ENCODE data around the gene RAB3IL1.

- no peak for TF ChIP-seq ZNF777 (tag by site-specific recombination; IDR thresholded peaks at IDR 0.05; ENCODE audit: borderline replicate concordance)
- no peak for TF ChIP-seq ZNF658 (tag by site-specific recombination; IDR thresholded peaks at IDR 0.05)
- TF ChIP-seq KLF16 (tag by site-specific recombination; IDR thresholded peaks at IDR 0.05), result no peak
- no peak for TF ChIP-seq CTCF (tag by site-specific recombination; IDR thresholded peaks at IDR 0.05)
- no peak for TF ChIP-seq ZBTB7A (tag by site-specific recombination; IDR thresholded peaks at IDR 0.05; ENCODE audit: low read depth)
- TF ChIP-seq PRDM10 (tag by site-specific recombination; IDR thresholded peaks at IDR 0.05), result no peak
- TF ChIP-seq ZSCAN16 (tag by site-specific recombination; IDR thresholded peaks at IDR 0.05), result no peak
Measured at GRCh38 chr11:61924064-61924455, 6.7 kb upstream of the RAB3IL1 start.
